Stimulated activated CD8-positive, alpha-beta memory T cell treated with anti-CD3 and anti-CD28 coated beads, Interleukin-7, amount 100 ng/mL, for 1 hour (primary cell): ENCODE results near the gene PAN2.
A peak's percentile ranks its signal among the peaks of the same experiment; 100 is the strongest.
"Not testable (repeated sequence)": the region's sequence is repeated elsewhere in the genome, so short reads cannot be mapped to it uniquely, and the experiment has no call there.

Experiments used
- DNase-seq, 2 donors: peaks; one replicate each; pipeline ENCODE4 v3.0.0-alpha.2; 2020; ENCODE audit warnings: low read depth in 2 of 2

The PAN2 gene

GRCh38 chr12:56311003-56311402 is 22.8 kb downstream of the PAN2 start:
- DNase-seq = no peak

- no peak for DNase-seq
Observed at GRCh38 chr12:56308714-56309113, 25.1 kb downstream of the PAN2 start.

- no peak for DNase-seq
Observed at GRCh38 chr12:56307221-56307965, 26.4 kb downstream of the PAN2 start.

GRCh38 chr12:56304872-56305590 is 28.8 kb downstream of the PAN2 start:
- DNase-seq = no peak

GRCh38 chr12:56304276-56304675 is 29.5 kb downstream of the PAN2 start:
- DNase-seq = no peak

- no peak for DNase-seq
Observed at GRCh38 chr12:56300644-56301464, 32.9 kb downstream of the PAN2 start.

- peak; percentile 93 to 94 for DNase-seq
Observed at GRCh38 chr12:56299853-56300643, 33.8 kb downstream of the PAN2 start, which contains the start of gene CS. Gene CS, minus strand, starts transcription at chr12:56300330. Its CDS starts 129 bp downstream, at chr12:56300201.

GRCh38 chr12:56299308-56299852 is 34.4 kb downstream of the PAN2 start:
- no peak for DNase-seq

GRCh38 chr12:56298828-56299227 is 35.0 kb downstream of the PAN2 start:
- no peak for DNase-seq

- DNase-seq = no peak
Observed at GRCh38 chr12:56297400-56297799, 36.4 kb downstream of the PAN2 start.

GRCh38 chr12:56296295-56296694 is 37.5 kb downstream of the PAN2 start:
- DNase-seq = no peak

- DNase-seq = no peak
Observed at GRCh38 chr12:56293795-56294194, 40.0 kb downstream of the PAN2 start.

- no peak for DNase-seq
Observed at GRCh38 chr12:56288705-56289387, 45.0 kb downstream of the PAN2 start.

- DNase-seq = no peak
Observed at GRCh38 chr12:56286044-56286830, 47.6 kb downstream of the PAN2 start.

- DNase-seq = not testable (repeated sequence)
Observed at GRCh38 chr12:56284263-56284662, 49.5 kb downstream of the PAN2 start.

GRCh38 chr12:56282579-56282978 is 51.2 kb downstream of the PAN2 start:
- no peak for DNase-seq

- DNase-seq = no peak
Observed at GRCh38 chr12:56282030-56282429, 51.8 kb downstream of the PAN2 start.

GRCh38 chr12:56280849-56281248 is 53.0 kb downstream of the PAN2 start:
- DNase-seq = no peak

GRCh38 chr12:56278905-56279304 is 54.9 kb downstream of the PAN2 start:
- DNase-seq = no peak

- DNase-seq = no peak
Observed at GRCh38 chr12:56274299-56274698, 59.5 kb downstream of the PAN2 start.
